Parathyroid adenoma (tissue), 2 donors: ENCODE data around the gene RIC1.

Experiments used
- H2AFZ ChIP-seq: fragments of 300-600 bp; sonication (generic); one replicate; pipeline ENCODE4 v1.7.0; 2017; ENCODE audit warnings: antibody characterized with exemption, mild to moderate bottlenecking
- H3K27ac ChIP-seq: fragments of 300-600 bp; sonication (generic); one replicate; pipeline ENCODE4 v1.7.0; 2017
- H3K27me3 ChIP-seq: fragments of 300-600 bp; sonication (generic); one replicate; pipeline ENCODE4 v1.7.0; 2017; ENCODE audit warnings: low read length; ENCODE audit not compliant: control insufficient read depth, insufficient read depth
- H3K36me3 ChIP-seq: fragments of 300-600 bp; sonication (generic); one replicate; pipeline ENCODE4 v1.7.0; 2017; ENCODE audit warnings: low read length; ENCODE audit not compliant: control insufficient read depth, insufficient read depth
- H3K4me1 ChIP-seq: fragments of 300-600 bp; sonication (generic); one replicate; pipeline ENCODE4 v1.7.0; 2017; ENCODE audit warnings: control low read depth
- H3K4me2 ChIP-seq: fragments of 300-600 bp; sonication (generic); one replicate; pipeline ENCODE4 v1.7.0; 2017; ENCODE audit warnings: low read length
- H3K4me3 ChIP-seq: fragments of 300-600 bp; sonication (generic); one replicate; pipeline ENCODE4 v1.7.0; 2017; ENCODE audit warnings: low read depth, low read length
- H3K79me2 ChIP-seq: fragments of 300-600 bp; sonication (generic); one replicate; pipeline ENCODE4 v1.7.0; 2017; ENCODE audit warnings: control low read depth
- H3K9ac ChIP-seq: fragments of 300-600 bp; sonication (generic); one replicate; pipeline ENCODE4 v1.7.0; 2017; ENCODE audit warnings: mild to moderate bottlenecking
- H3K9me3 ChIP-seq: fragments of 300-600 bp; sonication (generic); one replicate; pipeline ENCODE4 v1.7.0; 2017; ENCODE audit warnings: low read length; ENCODE audit not compliant: control insufficient read depth
- TF ChIP-seq, protein P1 (sequence below): fragments of 300-600 bp; sonication (generic); IDR thresholded peaks from one replicate; pipeline ENCODE4 v1.7.0; 2017; ENCODE audit warnings: antibody characterized with exemption, mild to moderate bottlenecking
- donor health status: primary hyperparathyroidism.

Gene RIC1

GRCh38 chr9:5688109-5688508, 59.2 kb downstream of the RIC1 start:
- H3K4me1 ChIP-seq: no peaks in the 10 kb centered on the region
- no peak overlapping the region for H3K9ac ChIP-seq
- H3K79me2 ChIP-seq: no peaks in the 10 kb centered on the region
- H3K27me3 ChIP-seq: no peaks in the 10 kb centered on the region
- H2AFZ ChIP-seq: no peak overlapping the region
- H3K4me2 ChIP-seq: no peak overlapping the region
- no peaks in the 10 kb centered on the region for H3K36me3 ChIP-seq
- H3K9me3 ChIP-seq: no peaks in the 10 kb centered on the region
- TF ChIP-seq, protein P1, sequence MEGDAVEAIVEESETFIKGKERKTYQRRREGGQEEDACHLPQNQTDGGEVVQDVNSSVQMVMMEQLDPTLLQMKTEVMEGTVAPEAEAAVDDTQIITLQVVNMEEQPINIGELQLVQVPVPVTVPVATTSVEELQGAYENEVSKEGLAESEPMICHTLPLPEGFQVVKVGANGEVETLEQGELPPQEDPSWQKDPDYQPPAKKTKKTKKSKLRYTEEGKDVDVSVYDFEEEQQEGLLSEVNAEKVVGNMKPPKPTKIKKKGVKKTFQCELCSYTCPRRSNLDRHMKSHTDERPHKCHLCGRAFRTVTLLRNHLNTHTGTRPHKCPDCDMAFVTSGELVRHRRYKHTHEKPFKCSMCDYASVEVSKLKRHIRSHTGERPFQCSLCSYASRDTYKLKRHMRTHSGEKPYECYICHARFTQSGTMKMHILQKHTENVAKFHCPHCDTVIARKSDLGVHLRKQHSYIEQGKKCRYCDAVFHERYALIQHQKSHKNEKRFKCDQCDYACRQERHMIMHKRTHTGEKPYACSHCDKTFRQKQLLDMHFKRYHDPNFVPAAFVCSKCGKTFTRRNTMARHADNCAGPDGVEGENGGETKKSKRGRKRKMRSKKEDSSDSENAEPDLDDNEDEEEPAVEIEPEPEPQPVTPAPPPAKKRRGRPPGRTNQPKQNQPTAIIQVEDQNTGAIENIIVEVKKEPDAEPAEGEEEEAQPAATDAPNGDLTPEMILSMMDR: no peak
- H3K27ac ChIP-seq: no peak overlapping the region
- no peak overlapping the region for H3K4me3 ChIP-seq

GRCh38 chr9:5690278-5690677, 61.4 kb downstream of the RIC1 start:
- Histone ChIP-seq H2AFZ (no peak overlapping the region), H3K79me2 (no peaks in the 10 kb centered on the region), H3K36me3 (no peaks in the 10 kb centered on the region), H3K27ac (no peak overlapping the region), H3K9ac (no peak overlapping the region), H3K27me3 (no peaks in the 10 kb centered on the region), H3K9me3 (no peaks in the 10 kb centered on the region), H3K4me3 (no peak overlapping the region), H3K4me2 (no peak overlapping the region), H3K4me1 (no peaks in the 10 kb centered on the region)
- TF ChIP-seq, protein P1: no peak

DNA sequence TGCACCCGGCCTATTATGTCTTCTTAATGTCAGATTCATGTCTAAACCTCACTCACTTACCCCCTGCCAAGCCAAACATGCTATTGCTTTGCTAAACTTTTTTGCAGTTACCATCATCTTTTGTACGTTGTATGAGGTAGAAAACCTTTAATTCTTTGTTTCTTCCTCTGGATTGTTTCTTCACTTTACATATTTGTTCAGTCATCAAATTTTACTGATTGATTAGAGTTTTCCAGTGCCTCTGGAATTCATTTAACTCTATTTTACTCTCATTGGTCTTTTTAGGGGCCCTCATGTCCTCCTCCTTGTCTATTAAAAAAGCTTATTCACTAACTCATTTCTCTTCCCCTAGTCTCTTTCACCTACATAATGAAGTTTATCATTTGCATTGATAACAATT, 67.0 kb downstream of the RIC1 start:
- TF ChIP-seq, protein P1: no peak
- Histone ChIP-seq H3K4me3 (no peak overlapping the region), H3K9me3 (no peaks in the 10 kb centered on the region), H3K4me2 (no peak overlapping the region), H3K36me3 (no peaks in the 10 kb centered on the region), H3K9ac (no peak overlapping the region), H2AFZ (no peak overlapping the region), H3K27ac (no peak overlapping the region), H3K4me1 (no peaks in the 10 kb centered on the region), H3K79me2 (no peaks in the 10 kb centered on the region), H3K27me3 (no peaks in the 10 kb centered on the region)

- Histone ChIP-seq H2AFZ (no peak overlapping the region), H3K36me3 (no peaks in the 10 kb centered on the region), H3K4me3 (no peak overlapping the region), H3K27ac (no peak overlapping the region), H3K4me1 (no peaks in the 10 kb centered on the region), H3K79me2 (peaks cover 1% of the 10 kb centered on the region), H3K4me2 (no peak overlapping the region), H3K9ac (no peak overlapping the region), H3K27me3 (no peaks in the 10 kb centered on the region), H3K9me3 (no peaks in the 10 kb centered on the region)
- TF ChIP-seq, protein P1: no peak
These were observed 68.0 kb downstream of the RIC1 start for GRCh38 chr9:5696884-5697283.

- Histone ChIP-seq H3K27ac (no peak overlapping the region), H3K36me3 (no peaks in the 10 kb centered on the region), H3K27me3 (no peaks in the 10 kb centered on the region), H3K9ac (no peak overlapping the region), H3K79me2 (peaks cover 2% of the 10 kb centered on the region), H3K4me3 (no peak overlapping the region), H3K4me2 (no peak overlapping the region), H2AFZ (no peak overlapping the region), H3K9me3 (no peaks in the 10 kb centered on the region), H3K4me1 (no peaks in the 10 kb centered on the region)
- TF ChIP-seq, protein P1: no peak
These were observed 69.1 kb downstream of the RIC1 start for GRCh38 chr9:5698004-5698403.
